ENCODE data around the gene FAM120B.

Gene FAM120B

DNA sequence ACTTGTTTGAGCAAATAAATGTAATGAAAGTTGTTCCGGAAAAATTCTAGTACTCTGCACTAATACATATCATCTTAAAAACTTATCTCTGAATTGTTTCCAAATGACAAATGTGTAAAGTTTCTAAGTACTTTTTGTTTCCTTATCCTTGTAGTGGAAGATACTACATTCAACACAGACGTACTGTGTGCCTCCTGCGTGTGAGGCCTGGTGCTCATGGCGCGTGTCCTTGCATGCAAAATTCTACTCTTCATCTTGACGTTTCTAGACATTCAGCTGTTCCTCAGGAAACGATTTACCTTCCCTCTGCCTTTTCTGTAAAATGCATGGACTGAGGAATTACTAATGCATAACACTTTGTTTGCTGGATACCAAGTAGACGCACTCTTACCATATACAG is 27.1 kb upstream of the FAM120B start:
- Mint-ChIP-seq H3K4me3 (peak overlapping the region; percentile 42 to 57), H3K27me3 (no peaks in the 10 kb centered on the region), H3K27ac (no peak overlapping the region), H3K4me1 (peaks cover 30% of the 10 kb centered on the region), H3K9me3 (peaks cover 0 to 1% of the 10 kb centered on the region in 2 donors)
- ATAC-seq = no peak
- no peak for DNase-seq

DNA sequence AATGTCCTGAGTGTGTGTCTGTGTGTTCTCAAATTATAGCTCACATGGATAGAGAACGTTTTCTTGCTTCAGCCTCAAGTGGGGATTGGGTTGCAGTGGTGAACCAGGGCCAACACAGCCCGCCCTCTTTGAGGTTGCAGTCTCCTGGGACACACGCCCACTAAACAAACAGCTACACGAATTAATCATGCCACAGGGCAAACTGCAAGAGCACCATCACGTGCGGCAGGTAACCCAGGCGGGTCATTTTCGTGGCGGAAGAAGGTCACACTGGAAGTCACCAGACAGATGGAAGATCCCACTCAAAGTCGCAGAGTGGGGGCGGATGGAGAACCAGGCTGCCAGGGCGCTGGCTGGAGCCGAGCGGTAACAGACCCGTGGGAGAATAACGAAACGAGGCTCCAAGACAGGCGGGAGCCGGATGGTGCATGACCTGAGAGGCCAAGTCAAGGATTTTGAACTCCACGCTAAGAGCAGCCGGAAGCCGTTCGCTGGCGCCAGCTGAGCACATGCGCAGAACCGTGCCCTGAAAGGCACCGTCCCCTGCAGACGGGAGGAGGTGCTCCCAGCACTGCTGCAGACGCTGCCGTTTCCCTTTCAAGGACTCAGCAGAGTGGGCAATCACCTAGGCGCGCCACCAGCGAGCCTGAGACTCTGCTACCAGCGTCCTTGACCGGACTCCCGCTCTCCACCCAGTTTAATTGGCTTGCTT is 26.4 kb upstream of the FAM120B start:
- Mint-ChIP-seq H3K4me3 (peak overlapping the region; percentile 52 to 82), H3K9me3 (no peaks in the 10 kb centered on the region), H3K27ac (peak overlapping the region in 1 of 2 donors; percentile 82), H3K27me3 (no peaks in the 10 kb centered on the region), H3K4me1 (peaks cover 30% of the 10 kb centered on the region)
- ATAC-seq (peak; percentile 93), DNase-seq (peak in 1 of 2 donors; percentile 78)

- Mint-ChIP-seq H3K4me1 (peaks cover 30% of the 10 kb centered on the region), H3K4me3 (peak overlapping the region; percentile 52 to 82), H3K9me3 (no peaks in the 10 kb centered on the region), H3K27me3 (no peaks in the 10 kb centered on the region), H3K27ac (peak overlapping the region in 1 of 2 donors; percentile 82)
- ATAC-seq (peak; percentile 73), DNase-seq (no peak)
These were observed 25.9 kb upstream of the FAM120B start for GRCh38 chr6:170280689-170281045.

GRCh38 chr6:170281331-170282292 is 24.9 kb upstream of the FAM120B start:
- H3K27ac Mint-ChIP-seq = no peak overlapping the region
- DNase-seq = no peak
- no peaks in the 10 kb centered on the region for H3K27me3 Mint-ChIP-seq
- peaks cover 30% of the 10 kb centered on the region for H3K4me1 Mint-ChIP-seq
- no peak for ATAC-seq
- no peaks in the 10 kb centered on the region for H3K9me3 Mint-ChIP-seq
- peak overlapping the region in 1 of 2 donors; percentile 82 for H3K4me3 Mint-ChIP-seq

GRCh38 chr6:170282512-170283158 is 23.9 kb upstream of the FAM120B start:
- Mint-ChIP-seq H3K9me3 (no peaks in the 10 kb centered on the region), H3K4me1 (peaks cover 25% of the 10 kb centered on the region), H3K27me3 (no peaks in the 10 kb centered on the region), H3K27ac (no peak overlapping the region), H3K4me3 (no peak overlapping the region)
- DNase-seq (no peak), ATAC-seq (no peak)

GRCh38 chr6:170283212-170284081 is 23.1 kb upstream of the FAM120B start:
- H3K27ac Mint-ChIP-seq = no peak overlapping the region
- H3K4me1 Mint-ChIP-seq = peaks cover 22% of the 10 kb centered on the region
- no peak overlapping the region for H3K4me3 Mint-ChIP-seq
- ATAC-seq (no peak), DNase-seq (no peak)
- peaks cover 4% of the 10 kb centered on the region for H3K27me3 Mint-ChIP-seq
- no peaks in the 10 kb centered on the region for H3K9me3 Mint-ChIP-seq

DNA sequence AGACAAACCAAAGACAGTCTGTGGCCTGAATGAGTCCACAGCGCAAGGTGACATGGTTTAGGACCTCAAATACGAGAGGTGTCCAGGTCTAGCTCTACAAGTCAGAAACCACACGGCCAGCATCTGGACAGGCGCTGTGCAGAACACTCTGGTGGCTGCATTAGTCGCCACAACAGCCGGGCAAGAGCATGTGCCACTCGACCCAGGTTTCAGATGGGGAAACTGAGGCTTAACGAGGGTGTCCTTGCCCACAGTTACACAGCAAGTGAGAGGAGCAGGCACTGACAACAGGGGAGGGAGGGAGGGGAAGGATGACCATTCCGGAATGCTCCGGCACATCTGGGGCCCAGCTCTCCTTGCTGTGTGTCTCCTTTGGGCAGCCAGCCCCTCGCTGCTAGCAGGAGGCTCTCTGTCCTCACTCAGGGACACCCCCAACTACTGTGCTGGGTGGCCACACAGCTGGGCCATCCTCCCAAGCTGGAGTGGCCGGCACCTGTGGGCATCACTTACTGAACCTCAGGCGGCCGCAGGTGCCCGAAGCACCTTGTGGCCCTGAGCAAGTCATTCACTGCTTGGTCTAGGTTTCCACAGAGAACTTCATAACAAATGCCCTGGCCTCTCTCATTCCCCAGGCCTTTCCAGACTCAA is 22.3 kb upstream of the FAM120B start:
- no peak for ATAC-seq
- Mint-ChIP-seq H3K4me3 (no peak overlapping the region), H3K9me3 (no peaks in the 10 kb centered on the region), H3K27ac (no peak overlapping the region), H3K27me3 (peaks cover 9% of the 10 kb centered on the region), H3K4me1 (peaks cover 22% of the 10 kb centered on the region)
- DNase-seq = no peak

DNA sequence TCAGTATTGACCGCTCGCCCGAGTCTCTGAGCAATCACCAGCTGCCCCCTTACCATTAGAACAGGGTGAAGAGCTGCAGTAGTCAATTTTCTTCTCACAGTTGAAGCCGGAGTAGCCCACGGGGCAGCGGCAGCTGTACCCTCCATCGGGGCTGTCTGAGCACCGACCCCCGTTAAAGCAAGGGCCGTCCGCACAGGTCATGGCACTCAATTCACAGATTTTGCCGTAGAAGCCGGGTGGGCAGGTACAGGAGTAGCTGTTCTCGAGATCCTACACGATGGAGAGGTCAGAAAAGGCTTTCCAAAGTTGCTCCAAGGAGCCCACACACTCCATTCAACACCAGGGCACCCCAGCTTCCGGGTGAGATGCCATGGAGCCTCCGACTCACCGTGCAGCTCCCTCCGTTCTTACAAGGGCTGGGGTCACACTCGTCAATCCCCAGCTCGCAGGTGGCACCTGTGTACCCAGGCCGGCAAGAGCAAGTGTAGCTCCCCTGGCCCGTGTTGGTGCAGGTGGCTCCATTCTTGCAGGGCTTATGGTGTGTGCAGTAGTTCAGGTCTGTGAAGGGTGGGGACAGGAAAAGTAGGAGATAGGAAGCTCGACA is 21.6 kb upstream of the FAM120B start:
- no peak overlapping the region for H3K27ac Mint-ChIP-seq
- peaks cover 16% of the 10 kb centered on the region for H3K4me1 Mint-ChIP-seq
- peaks cover 9% of the 10 kb centered on the region for H3K27me3 Mint-ChIP-seq
- H3K4me3 Mint-ChIP-seq = no peak overlapping the region
- no peaks in the 10 kb centered on the region for H3K9me3 Mint-ChIP-seq
- no peak for DNase-seq
- no peak for ATAC-seq

DNA sequence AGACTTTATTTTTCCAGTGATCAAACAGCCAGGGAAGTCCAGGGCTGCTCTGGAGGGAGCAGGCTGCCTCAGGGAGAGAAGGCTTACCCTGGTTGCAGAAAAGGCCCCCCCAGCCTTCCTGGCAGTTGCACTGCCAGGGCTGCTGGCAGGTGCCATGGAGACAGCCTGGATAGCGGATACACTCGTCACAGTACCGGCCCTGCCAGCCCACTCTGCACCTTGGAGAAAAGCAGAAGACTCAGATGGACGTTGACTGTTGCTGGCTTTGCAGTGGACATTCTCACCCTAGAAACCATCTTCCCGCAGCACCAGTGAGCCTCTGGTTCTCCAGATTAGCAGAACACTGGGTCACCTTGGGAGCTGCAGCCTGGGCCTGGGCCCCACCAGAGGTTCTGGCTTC is 21.1 kb upstream of the FAM120B start:
- Mint-ChIP-seq H3K27ac (no peak overlapping the region), H3K27me3 (peaks cover 9% of the 10 kb centered on the region), H3K4me3 (no peak overlapping the region), H3K9me3 (no peaks in the 10 kb centered on the region), H3K4me1 (peaks cover 17% of the 10 kb centered on the region)
- no peak for ATAC-seq
- no peak for DNase-seq

- ATAC-seq (no peak), DNase-seq (no peak)
- no peak overlapping the region for H3K4me3 Mint-ChIP-seq
- no peak overlapping the region for H3K27ac Mint-ChIP-seq
- peaks cover 9% of the 10 kb centered on the region for H3K27me3 Mint-ChIP-seq
- no peaks in the 10 kb centered on the region for H3K9me3 Mint-ChIP-seq
- H3K4me1 Mint-ChIP-seq = peaks cover 17% of the 10 kb centered on the region
These were observed 20.2 kb upstream of the FAM120B start for GRCh38 chr6:170286246-170286933.

DNA sequence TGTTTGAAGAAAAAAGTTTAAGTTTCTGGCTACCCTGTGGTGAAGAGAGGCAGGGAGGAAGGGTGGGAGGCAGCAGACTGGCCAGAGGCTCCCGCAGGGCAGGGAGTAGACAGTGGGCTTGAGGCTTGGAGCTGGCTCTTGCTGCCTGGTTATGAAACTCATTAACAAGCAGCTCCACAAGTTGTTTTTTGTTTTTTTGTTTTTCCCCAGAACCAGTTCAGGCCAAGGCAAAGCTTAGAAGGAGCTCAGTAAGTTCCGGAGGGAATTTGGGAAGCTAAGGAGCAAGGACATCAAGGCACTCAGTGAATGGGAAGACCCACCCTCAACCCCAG is 19.7 kb upstream of the FAM120B start:
- no peak for DNase-seq
- no peak for ATAC-seq
- Mint-ChIP-seq H3K4me3 (no peak overlapping the region), H3K9me3 (no peaks in the 10 kb centered on the region), H3K27ac (no peak overlapping the region), H3K27me3 (peaks cover 14% of the 10 kb centered on the region), H3K4me1 (peaks cover 22% of the 10 kb centered on the region)

GRCh38 chr6:170287371-170287876 is 19.1 kb upstream of the FAM120B start:
- peaks cover 27% of the 10 kb centered on the region for H3K4me1 Mint-ChIP-seq
- H3K27ac Mint-ChIP-seq = no peak overlapping the region
- ATAC-seq = no peak
- H3K4me3 Mint-ChIP-seq = no peak overlapping the region
- DNase-seq = no peak
- no peaks in the 10 kb centered on the region for H3K9me3 Mint-ChIP-seq
- peaks cover 19% of the 10 kb centered on the region for H3K27me3 Mint-ChIP-seq

- Mint-ChIP-seq H3K9me3 (no peaks in the 10 kb centered on the region), H3K27me3 (peaks cover 27% of the 10 kb centered on the region), H3K27ac (peak overlapping the region in 1 of 2 donors; percentile 96), H3K4me3 (peak overlapping the region; percentile 91 to 93), H3K4me1 (peaks cover 35% of the 10 kb centered on the region)
- DNase-seq (no peak), ATAC-seq (no peak)
These were observed 18.4 kb upstream of the FAM120B start for GRCh38 chr6:170288091-170288631.

GRCh38 chr6:170288852-170289179 is 17.7 kb upstream of the FAM120B start:
- no peak for DNase-seq
- Mint-ChIP-seq H3K27me3 (peaks cover 33% of the 10 kb centered on the region), H3K4me3 (peak overlapping the region; percentile 91 to 93), H3K4me1 (peaks cover 41% of the 10 kb centered on the region), H3K27ac (peak overlapping the region; percentile 84 to 96), H3K9me3 (no peaks in the 10 kb centered on the region)
- ATAC-seq = peak; percentile 17

All from stimulated activated naive CD8-positive, alpha-beta T cell treated with anti-CD3 and anti-CD28 coated beads, Interleukin-15, amount 100 ng/mL, for 72 hours (primary cell).